Parathyroid adenoma (tissue), 2 donors: ENCODE data around the gene SNX14.
"Not testable (repeated sequence)": the region's sequence is repeated elsewhere in the genome, so short reads cannot be mapped to it uniquely, and the experiment has no call there.

ENCODE experiments used
- H2AFZ ChIP-seq: fragments of 300-600 bp; sonication (generic); one replicate; pipeline ENCODE4 v1.7.0; 2017; ENCODE audit warnings: antibody characterized with exemption, mild to moderate bottlenecking
- H3K27ac ChIP-seq: fragments of 300-600 bp; sonication (generic); one replicate; pipeline ENCODE4 v1.7.0; 2017
- H3K27me3 ChIP-seq: fragments of 300-600 bp; sonication (generic); one replicate; pipeline ENCODE4 v1.7.0; 2017; ENCODE audit warnings: low read length; ENCODE audit not compliant: control insufficient read depth, insufficient read depth
- H3K36me3 ChIP-seq: fragments of 300-600 bp; sonication (generic); one replicate; pipeline ENCODE4 v1.7.0; 2017; ENCODE audit warnings: low read length; ENCODE audit not compliant: control insufficient read depth, insufficient read depth
- H3K4me1 ChIP-seq: fragments of 300-600 bp; sonication (generic); one replicate; pipeline ENCODE4 v1.7.0; 2017; ENCODE audit warnings: control low read depth
- H3K4me2 ChIP-seq: fragments of 300-600 bp; sonication (generic); one replicate; pipeline ENCODE4 v1.7.0; 2017; ENCODE audit warnings: low read length
- H3K4me3 ChIP-seq: fragments of 300-600 bp; sonication (generic); one replicate; pipeline ENCODE4 v1.7.0; 2017; ENCODE audit warnings: low read depth, low read length
- H3K79me2 ChIP-seq: fragments of 300-600 bp; sonication (generic); one replicate; pipeline ENCODE4 v1.7.0; 2017; ENCODE audit warnings: control low read depth
- H3K9ac ChIP-seq: fragments of 300-600 bp; sonication (generic); one replicate; pipeline ENCODE4 v1.7.0; 2017; ENCODE audit warnings: mild to moderate bottlenecking
- H3K9me3 ChIP-seq: fragments of 300-600 bp; sonication (generic); one replicate; pipeline ENCODE4 v1.7.0; 2017; ENCODE audit warnings: low read length; ENCODE audit not compliant: control insufficient read depth
- CTCF ChIP-seq: fragments of 300-600 bp; sonication (generic); IDR thresholded peaks from one replicate; pipeline ENCODE4 v1.7.0; 2017; ENCODE audit warnings: antibody characterized with exemption, mild to moderate bottlenecking
- donor health status: primary hyperparathyroidism.

Gene SNX14

GRCh38 chr6:85641522-85641896 lies 47.9 kb upstream of the SNX14 start:
- Histone ChIP-seq H2AFZ (peak overlapping the region; percentile 92), H3K36me3 (no peaks in the 10 kb centered on the region), H3K9me3 (no peaks in the 10 kb centered on the region), H3K4me3 (peak overlapping the region; percentile 97), H3K79me2 (peaks cover 41% of the 10 kb centered on the region), H3K9ac (peak overlapping the region; percentile 99), H3K27me3 (no peaks in the 10 kb centered on the region), H3K27ac (peak overlapping the region; percentile 100), H3K4me2 (peak overlapping the region; percentile 77), H3K4me1 (peaks cover 8% of the 10 kb centered on the region)
- TF ChIP-seq CTCF = no peak

- no peak overlapping the region for H3K9ac ChIP-seq
- no peak overlapping the region for H2AFZ ChIP-seq
- H3K4me2 ChIP-seq = peak overlapping the region; percentile 77
- no peaks in the 10 kb centered on the region for H3K27me3 ChIP-seq
- H3K36me3 ChIP-seq = no peaks in the 10 kb centered on the region
- no peaks in the 10 kb centered on the region for H3K9me3 ChIP-seq
- no peak overlapping the region for H3K4me3 ChIP-seq
- no peak overlapping the region for H3K27ac ChIP-seq
- H3K79me2 ChIP-seq = peaks cover 45% of the 10 kb centered on the region
- peaks cover 8% of the 10 kb centered on the region for H3K4me1 ChIP-seq
- TF ChIP-seq CTCF = no peak
Observed at GRCh38 chr6:85640821-85641220, 47.2 kb upstream of the SNX14 start.

GRCh38 chr6:85637579-85637978 lies 43.9 kb upstream of the SNX14 start:
- Histone ChIP-seq H3K9me3 (no peaks in the 10 kb centered on the region), H3K9ac (no peak overlapping the region), H3K4me2 (no peak overlapping the region), H3K4me1 (peaks cover 6% of the 10 kb centered on the region), H3K79me2 (peaks cover 60% of the 10 kb centered on the region), H3K27ac (no peak overlapping the region), H2AFZ (no peak overlapping the region), H3K4me3 (no peak overlapping the region), H3K36me3 (no peaks in the 10 kb centered on the region), H3K27me3 (no peaks in the 10 kb centered on the region)
- TF ChIP-seq CTCF = no peak

GRCh38 chr6:85632164-85632942 lies 38.7 kb upstream of the SNX14 start:
- Histone ChIP-seq H3K79me2 (peaks cover 66% of the 10 kb centered on the region), H2AFZ (no peak overlapping the region), H3K27ac (no peak overlapping the region), H3K4me3 (no peak overlapping the region), H3K9ac (no peak overlapping the region), H3K4me1 (peaks cover 2% of the 10 kb centered on the region), H3K4me2 (no peak overlapping the region), H3K27me3 (no peaks in the 10 kb centered on the region), H3K9me3 (no peaks in the 10 kb centered on the region), H3K36me3 (no peaks in the 10 kb centered on the region)
- TF ChIP-seq CTCF = no peak

- H3K79me2 ChIP-seq = peaks cover 61% of the 10 kb centered on the region
- not testable (repeated sequence) for H3K36me3 ChIP-seq, H3K9ac ChIP-seq, H3K9me3 ChIP-seq, H2AFZ ChIP-seq, H3K27me3 ChIP-seq, H3K4me2 ChIP-seq, H3K27ac ChIP-seq, H3K4me1 ChIP-seq, H3K4me3 ChIP-seq
Observed at GRCh38 chr6:85631117-85631516, 37.5 kb upstream of the SNX14 start.
